RWPE1 (cell line): ENCODE data around the gene EXOG.

Experiments used
- CTCF ChIA-PET: fragments of 350-600 bp; sonication (Branson Sonifier 250); formaldehyde crosslinking; extraction: SDS; loops from one replicate; lab custom pipeline; 2021; lab: Yijun Ruan, JAX
- POLR2A ChIA-PET: fragments of 400-600 bp; formaldehyde crosslinking; extraction: SDS; loops from one replicate; lab custom pipeline; 2020; ENCODE audit warnings: antibody characterized with exemption; ENCODE audit not compliant: low non-redundant PET; lab: Yijun Ruan, JAX
- DNase-seq: peaks from one replicate; pipeline ENCODE4 v3.0.0; 2012; ENCODE audit warnings: low spot score
- H3K27ac ChIP-seq: fragments of 450-650 bp; 2 replicates; pipeline ENCODE4 v1.5.1; 2017
- TF ChIP-seq, protein P1 (sequence below): fragments of 450-650 bp; conservative IDR thresholded peaks from 2 replicates; pipeline ENCODE4 v1.5.1; 2017; ENCODE audit warnings: low read depth, mild to moderate bottlenecking

The EXOG gene

DNA sequence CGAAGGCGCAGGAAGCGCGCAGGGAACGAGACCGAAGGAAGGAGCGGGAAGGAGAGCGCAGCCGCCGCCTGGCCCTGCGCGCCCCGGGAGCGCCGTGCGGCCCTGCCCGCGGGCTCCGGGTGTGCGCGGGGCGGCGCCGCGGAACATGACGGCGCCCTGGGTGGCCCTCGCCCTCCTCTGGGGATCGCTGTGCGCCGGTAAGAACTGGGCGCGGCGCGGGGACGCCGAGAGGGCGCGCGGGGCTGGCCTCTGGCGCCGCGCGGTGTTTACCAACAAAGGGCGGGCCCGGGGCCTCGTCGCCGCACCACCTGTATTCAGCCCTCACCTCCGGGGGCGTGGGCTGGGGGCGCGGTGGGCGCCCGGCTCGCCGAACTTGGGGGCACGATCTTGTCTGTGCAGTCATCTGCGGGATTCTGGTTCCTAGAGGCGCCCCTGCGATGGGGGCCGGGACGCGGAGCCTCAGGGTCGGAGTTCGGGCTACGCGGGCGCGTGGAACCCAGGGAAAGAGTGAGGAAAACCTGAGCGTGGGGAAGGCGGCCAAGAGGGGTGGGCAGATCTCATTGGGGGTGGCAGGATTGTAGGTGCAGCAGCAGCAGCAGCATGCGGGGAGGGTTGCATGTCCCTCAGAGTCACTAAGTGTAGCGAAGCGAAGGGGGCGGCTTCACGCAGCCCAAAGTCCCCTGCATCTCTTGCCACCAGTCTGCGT, 41.8 kb upstream of the EXOG start:
- peak overlapping the region; percentile 86 for H3K27ac ChIP-seq
- ChIA-PET CTCF (no interaction called here), POLR2A (no interaction called here)
- DNase-seq, result peak; percentile 35
- TF ChIP-seq, protein P1, sequence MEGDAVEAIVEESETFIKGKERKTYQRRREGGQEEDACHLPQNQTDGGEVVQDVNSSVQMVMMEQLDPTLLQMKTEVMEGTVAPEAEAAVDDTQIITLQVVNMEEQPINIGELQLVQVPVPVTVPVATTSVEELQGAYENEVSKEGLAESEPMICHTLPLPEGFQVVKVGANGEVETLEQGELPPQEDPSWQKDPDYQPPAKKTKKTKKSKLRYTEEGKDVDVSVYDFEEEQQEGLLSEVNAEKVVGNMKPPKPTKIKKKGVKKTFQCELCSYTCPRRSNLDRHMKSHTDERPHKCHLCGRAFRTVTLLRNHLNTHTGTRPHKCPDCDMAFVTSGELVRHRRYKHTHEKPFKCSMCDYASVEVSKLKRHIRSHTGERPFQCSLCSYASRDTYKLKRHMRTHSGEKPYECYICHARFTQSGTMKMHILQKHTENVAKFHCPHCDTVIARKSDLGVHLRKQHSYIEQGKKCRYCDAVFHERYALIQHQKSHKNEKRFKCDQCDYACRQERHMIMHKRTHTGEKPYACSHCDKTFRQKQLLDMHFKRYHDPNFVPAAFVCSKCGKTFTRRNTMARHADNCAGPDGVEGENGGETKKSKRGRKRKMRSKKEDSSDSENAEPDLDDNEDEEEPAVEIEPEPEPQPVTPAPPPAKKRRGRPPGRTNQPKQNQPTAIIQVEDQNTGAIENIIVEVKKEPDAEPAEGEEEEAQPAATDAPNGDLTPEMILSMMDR, result no peak

DNA sequence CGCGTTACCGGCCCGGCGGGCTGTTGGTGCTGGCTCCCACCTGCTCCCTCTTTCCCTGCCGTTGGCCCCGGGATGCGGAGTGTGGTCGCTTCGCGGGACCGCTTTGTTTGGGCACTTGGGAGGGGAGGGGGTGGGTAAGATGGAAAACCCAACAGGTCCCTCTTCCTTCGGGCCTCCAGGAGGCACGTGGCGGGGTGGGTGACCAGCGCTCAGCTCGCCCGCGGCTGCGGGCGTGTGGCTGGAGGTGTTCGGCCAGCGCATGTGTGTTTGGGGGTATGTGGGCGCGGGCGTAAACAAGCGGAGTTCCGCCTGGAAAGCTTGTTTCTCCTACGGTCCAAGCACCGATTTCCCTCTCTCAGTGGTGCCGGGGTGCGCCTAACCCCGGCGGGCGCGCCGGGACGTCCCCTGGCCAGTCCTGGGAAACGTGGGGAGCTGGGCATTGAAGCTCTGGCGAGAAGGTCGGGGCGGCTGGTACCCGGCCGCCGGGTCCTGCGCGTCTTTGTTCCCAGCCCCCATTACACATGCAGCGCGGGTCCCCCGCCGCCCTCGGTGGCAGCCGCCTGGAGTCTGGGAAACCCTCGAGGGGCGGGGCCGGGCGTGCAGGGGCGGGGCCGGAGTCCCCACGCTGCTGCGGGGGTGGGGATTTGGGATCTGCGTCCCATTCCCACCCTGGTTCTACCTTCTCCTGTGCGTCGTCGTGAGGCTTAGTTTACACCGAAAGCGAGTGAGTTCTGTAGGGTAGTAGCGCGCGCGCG, 41.1 kb upstream of the EXOG start:
- TF ChIP-seq, protein P1, result no peak
- DNase-seq, result peak; percentile 70
- H3K27ac ChIP-seq, result peak overlapping the region; percentile 86
- POLR2A ChIA-PET, result no interaction called here
- CTCF ChIA-PET, result no interaction called here

DNA sequence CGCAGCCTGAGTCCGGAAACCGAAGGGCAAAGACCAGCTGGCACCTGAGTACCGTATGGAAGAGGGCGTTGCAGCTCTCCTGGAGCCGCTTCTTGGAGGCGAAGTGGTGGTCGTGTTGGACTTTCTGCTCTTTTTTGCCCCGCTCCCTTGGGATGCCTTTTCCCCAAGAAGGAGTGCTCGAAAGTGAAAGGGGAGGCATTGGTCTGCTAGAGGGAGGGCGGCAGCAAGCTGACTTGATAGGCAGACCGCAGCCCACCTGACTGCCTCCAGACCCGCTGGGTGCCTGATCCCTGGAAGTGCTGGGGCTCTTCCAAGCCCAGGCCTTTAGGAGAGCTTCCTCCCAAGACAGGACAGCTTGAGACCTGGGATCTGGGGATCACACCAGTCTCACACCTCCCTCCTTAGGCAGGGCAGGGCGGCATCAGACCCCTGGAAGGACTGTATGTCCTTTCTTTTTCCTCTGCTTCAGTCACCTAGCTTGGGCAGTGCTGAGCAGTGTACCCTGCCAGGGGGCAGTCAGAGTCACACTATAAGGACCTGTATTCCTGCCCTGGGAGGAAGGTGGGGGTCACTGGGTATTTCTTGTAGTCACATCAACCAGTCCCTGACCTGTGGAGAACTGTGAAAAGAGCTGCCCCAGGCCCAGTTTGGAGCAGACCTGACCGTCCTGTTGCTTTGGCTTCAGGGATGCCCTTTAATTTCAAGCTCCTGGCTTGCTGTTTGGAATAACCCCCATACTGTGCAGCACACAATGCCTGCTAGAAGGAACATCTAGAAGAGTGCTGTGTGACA, 40.3 kb upstream of the EXOG start:
- H3K27ac ChIP-seq, result peak overlapping the region; percentile 86
- DNase-seq, result no peak

DNA sequence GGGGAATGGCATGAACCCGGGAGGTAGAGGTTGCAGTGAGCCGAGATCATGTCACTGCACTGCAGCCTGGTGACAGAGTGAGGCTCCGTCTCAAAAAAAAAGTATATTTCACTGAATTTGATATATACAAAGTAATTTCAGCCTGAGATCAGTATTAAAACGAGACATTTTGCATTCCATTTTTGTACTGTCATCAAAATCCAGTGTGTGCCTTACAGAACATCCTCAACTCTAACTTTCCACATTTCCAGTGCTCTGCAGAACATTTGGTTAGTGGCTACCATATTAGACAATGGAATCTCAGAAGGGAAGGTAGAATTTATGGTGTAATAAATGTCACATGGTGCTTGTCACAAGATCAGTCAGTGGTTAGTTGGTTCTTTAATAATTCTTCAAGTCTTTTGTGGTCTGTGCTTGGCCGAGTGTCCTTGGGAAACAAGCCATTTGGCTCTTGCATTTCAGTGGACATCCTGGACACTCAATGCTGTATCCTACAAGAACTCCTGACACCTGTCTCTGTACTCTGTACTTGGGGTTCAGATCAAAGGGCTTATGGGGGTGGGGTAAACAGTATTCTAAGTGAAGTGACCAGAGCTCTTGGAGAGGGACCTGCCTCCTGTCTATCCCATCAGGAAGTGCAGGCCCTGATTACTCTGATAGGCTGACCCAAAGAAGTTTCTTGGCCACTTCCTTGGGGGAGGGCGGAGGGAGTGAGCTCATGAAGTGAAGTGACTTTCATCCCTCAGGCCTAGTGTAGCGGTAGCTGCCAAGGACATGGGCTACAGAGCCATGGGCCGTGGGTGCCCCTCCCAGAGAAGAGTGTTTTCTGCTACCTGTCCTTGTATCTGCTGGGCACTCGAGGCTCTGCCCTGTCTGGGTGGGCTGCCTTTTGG, 38.8 kb upstream of the EXOG start:
- DNase-seq, result no peak
- ChIA-PET CTCF (no interaction called here), POLR2A (no interaction called here)
- no peak overlapping the region for H3K27ac ChIP-seq
- TF ChIP-seq, protein P1, result no peak

More for the DNA sequence above, 40.3 kb upstream of the EXOG start:
- ChIA-PET POLR2A (no interaction called here), CTCF (no interaction called here)
- TF ChIP-seq, protein P1, result no peak

DNA sequence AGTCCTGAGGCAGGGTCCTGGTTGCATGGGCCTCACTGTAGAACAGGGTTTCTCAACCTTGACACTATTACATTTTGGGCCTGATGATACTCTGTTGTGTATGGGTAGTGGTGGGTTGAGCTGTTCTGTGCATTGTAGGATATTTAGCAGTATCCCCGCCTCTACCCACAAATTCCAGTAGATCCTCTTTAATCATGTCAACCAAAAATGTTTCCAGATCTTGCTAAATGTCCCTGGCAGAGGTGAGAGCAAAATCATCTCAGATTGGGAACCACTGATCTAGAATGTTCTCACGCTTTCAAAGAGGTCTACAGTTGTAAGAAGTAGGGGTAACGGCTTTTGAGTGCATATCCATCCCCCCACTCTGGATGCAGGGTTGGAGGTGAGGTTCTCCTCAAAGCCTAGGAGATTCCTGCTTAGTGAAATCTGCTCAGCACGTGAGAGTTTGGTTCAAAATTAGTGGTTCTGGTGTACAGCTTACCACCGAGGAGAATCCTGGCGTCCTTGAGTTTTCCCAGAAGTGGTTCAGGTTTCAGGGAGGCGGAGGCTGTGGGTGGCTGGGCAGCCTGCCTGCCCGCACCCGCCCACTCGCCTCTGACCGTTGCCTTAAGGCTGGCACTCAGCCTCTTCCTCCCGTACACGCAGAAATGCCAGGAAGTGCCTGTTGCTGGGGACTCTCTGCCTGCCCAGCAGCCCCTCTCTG, 37.2 kb upstream of the EXOG start:
- DNase-seq, result peak; percentile 63
- peak overlapping the region; percentile 83 for H3K27ac ChIP-seq
- CTCF ChIA-PET, result interaction anchor here (0.6 kb wide), 2 partner anchors 603 to 902 kb away, joined by 3 read pairs; no protein-coding TSS in a partner anchor

More for the DNA sequence above, 37.2 kb upstream of the EXOG start:
- TF ChIP-seq, protein P1, result no peak
- POLR2A ChIA-PET, result no interaction called here
